CD4-positive, alpha-beta T cell treated with Interleukin-4 for 1 hour (primary cell): ENCODE measurements around the gene SLC9A2.
A peak's percentile ranks its signal among the peaks of the same experiment; 100 is the strongest.

Source experiments
- DNase-seq, 2 donors: peaks; one replicate each; pipeline ENCODE4 v3.0.0-alpha.2; 2020 to 2022

SLC9A2 gene

GRCh38 chr2:102735416-102736109 is 116.2 kb downstream of the SLC9A2 start:
- peak in 1 of 2 donors; percentile 6 for DNase-seq

DNA sequence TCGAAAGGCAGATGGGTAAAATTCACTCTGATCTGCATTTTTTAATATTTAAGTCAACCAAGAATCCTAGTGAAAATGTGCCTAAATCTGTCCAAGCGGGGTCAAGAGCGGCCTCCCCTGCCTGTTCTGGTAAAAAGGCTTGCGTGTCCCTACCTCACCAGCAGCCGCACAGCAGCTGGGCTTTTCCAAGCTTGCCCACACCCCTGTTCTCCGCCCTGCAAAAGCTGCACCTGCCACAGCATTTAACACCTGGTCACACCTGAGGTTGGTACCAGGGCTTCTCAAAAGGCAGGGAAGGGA is 116.7 kb downstream of the SLC9A2 start:
- no peak for DNase-seq

DNA sequence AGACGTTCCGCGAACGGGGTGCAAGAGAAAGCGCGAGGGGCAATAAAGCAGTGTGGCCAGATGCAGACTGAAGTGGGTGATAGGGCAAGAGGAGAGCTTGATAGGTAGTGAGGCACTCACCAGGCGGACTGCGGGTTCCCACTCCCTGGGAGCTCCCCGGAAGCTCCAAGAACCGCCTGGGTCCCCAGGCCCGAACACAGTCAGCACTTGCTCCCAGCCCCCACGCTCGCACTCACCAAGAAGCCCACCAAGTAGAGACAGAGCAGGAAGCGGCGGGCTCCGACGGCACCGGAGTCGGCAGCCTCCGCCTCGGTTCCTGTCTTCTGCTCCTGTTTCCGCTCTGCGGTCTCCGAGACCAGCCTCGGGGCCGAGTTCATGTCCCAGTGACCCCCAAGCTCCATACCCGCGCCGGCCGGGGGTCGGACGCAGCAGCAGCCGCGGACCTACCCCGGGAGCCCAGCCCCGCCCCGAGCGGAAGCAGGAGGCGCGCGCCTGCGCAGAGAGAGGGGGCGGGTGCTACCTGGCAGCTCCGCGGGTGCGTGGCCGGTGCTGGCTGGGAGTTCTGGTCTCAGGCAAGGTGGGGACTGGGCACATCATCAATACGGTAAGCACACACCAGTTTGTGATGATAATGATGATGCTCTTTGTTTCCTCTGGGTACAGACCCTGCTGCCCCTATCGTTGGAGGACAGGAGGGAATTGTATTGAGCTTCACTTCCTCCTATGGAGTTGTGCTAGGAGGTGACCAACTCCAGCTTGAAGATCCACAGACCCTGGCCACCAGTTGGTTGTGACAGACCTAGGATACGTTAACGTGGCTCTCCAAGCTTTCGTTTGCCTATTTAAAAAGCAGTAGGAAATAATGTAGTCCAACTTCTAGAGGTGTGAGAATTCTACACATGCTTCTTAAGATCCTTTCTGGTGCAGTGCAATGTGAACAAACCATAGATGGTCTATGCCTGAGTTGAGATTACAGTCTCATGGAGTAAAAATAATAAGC is 117.4 kb downstream of the SLC9A2 start:
- DNase-seq: peak; percentile 81 to 83

- DNase-seq: no peak
Observed at GRCh38 chr2:102737431-102737830, 118.1 kb downstream of the SLC9A2 start.

- no peak for DNase-seq
Observed at GRCh38 chr2:102743259-102743658, 123.9 kb downstream of the SLC9A2 start.

DNA sequence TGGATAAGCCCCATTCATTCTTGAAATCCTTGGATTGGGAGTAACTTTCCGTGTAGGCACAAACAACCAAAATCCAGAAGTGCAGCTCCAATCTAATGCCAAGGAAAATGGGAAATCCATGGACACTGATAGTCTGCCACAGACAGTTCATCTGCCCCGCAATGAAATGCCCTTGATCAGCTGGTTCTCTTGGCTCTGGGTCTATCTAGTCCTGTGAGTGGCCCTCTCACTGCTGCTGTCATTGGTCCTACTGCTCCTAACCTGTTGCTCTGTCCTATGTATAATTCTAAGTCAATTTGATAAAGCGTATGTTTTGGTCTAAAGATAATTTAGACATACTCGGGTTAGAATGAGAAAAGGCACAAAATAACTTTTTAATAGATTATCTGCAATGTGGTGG is 128.8 kb downstream of the SLC9A2 start:
- DNase-seq: no peak

DNA sequence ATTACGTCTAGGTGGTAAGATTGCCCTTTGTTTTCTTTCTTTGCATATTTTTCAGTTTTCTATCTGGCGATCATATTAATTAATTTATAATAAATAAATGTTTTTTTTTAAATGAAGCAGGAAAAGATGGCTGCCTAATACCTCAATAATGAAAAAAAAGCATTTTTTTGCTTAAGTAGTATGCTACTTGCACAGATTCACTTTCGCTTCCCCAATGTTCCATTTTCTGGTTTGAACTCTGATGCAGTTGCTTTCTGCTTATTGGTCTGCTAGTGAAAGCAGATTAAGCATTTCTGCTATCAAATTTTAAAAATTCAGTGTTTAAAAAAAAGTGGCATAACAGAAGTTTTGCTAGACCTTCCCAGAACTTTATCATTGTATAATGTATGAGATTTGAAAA is 130.6 kb downstream of the SLC9A2 start:
- DNase-seq: no peak

DNA sequence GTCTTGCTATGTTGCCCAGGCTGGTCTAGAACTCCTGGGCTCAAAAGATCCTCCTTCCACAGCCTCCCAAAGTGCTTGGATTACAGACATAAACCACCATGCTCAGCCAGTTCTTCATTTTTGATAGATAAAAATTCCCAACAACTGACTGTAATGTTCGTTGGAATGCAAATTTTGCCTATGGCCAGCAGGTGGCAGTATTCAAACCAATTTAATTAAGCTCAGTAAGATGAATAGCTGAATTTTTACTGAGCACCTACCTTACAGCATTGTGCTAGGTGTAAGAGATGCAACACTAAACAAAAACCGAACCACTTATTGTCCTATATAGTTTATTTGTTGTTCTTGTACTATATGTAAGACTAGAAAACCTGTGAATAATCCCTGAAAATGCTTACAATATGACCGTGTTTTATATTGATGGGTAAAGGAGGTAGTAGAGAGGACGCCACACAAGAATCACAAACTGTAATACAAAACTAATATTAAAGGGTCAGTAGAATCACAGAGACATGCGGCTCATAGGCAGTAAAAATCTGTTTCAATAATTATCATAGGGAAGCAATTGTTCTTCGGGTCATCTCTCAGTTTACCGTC is 134.3 kb downstream of the SLC9A2 start:
- peak in 1 of 2 donors; percentile 38 for DNase-seq

DNA sequence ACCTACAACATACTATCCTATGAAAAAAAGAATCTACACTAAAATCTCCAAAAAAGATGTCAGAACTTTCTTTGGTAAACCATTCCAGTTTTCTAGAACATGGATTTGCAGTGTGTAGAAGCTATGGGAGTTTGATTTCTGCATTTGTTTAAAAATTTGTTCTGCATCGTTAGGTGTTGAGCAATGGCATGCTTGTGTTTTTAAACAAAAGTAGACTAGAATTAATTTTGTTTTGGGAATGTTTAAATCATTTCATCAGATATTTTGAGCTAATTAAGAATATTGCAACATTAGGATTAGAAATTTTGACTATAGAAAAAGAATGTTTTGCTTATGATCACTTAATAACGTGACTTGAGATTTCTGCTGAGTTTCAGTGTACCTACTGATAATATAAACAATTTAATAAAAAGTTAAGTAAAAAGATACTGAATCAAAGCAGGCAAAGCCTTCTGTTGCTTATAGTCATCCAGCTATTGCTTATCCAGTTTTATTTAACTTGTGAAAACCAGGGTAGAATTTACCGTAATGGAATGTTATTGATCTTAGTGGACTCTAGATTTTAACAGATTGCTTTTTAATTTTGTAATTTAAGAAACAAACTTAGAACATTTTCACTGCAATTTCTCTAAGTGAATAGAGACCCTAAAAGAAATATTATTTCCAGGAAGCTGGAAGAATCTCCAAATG is 135.2 kb downstream of the SLC9A2 start:
- no peak for DNase-seq

DNA sequence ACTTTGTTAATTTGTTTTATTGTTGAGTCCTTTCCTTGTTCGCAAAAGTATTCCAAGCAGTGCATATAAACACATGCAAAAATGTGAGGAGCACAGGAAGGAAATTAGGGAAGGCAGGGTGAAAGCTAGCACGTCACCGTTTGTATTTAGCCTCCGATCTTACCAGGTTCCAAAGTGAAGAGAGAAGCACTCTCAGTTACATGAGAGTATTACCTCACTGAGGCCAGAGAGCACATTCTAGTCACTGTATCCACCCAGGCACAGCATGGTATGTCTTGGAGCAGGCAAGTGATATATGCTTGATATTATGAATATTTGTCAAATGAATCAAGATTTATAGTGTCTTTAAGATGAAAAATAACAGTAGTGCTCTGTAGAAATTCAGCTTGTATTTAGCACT is 135.9 kb downstream of the SLC9A2 start:
- DNase-seq: no peak

DNA sequence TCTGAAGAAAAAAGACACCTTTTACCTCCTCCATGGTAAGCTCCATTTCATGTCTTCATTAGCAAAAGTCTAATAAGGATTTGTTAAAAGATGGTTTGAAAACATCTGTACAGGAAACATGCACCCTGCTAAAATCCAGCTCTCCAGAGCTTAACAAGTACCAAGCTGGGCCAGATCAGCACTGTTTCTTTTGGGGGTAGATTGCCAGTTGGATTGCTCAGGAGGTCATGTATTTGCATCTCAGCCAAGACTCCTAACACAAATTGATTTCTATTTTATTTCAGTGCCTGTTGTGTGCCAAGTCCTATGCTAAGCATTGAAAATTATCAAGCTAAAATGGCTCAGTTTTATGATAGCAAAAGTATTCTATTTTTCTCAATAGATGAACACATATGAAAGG is 139.1 kb downstream of the SLC9A2 start:
- no peak for DNase-seq
